NT2/D1 (cell line): ENCODE results near the gene SEPTIN7.

Source experiments
- SUZ12 ChIP-seq: IDR thresholded peaks from 2 replicates; pipeline ENCODE4 v1.6.1; 2011; ENCODE audit not compliant: insufficient read length, insufficient read depth; ENCODE audit errors: extremely low read depth
- YY1 ChIP-seq: IDR thresholded peaks from 2 replicates; pipeline ENCODE4 v1.6.1; 2011; ENCODE audit not compliant: insufficient read length, insufficient read depth
- ZNF274 ChIP-seq: IDR thresholded peaks from 2 replicates; pipeline ENCODE4 v1.6.1; 2011; ENCODE audit warnings: mild to moderate bottlenecking, low read depth, low read length

DNA sequence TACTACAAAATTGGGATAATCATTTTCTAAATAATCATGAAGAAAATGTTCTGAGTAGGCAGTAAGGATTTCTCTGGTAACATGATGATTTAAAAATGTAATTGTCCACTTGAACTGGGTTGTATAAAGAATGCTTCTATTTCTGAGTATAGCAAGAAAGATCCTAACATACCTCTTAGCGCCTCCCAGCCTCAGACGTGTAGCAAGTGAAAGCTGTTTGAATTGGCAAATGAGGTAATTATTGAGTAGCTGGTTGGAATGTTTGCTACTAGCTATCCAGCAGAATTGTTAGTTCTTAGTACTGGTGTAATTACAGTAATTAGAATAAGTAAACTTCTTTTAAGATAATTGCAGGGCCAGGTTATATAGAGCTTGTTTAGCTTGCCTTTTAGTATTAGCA is 47.9 kb downstream of the SEPTIN7 start:
- no peak for TF ChIP-seq YY1
- no peak for TF ChIP-seq SUZ12
- TF ChIP-seq ZNF274: no peak
